GM15510 (cell line): Measurements from ENCODE around the gene KCNIP3.

Experiments
- POLR2A ChIP-seq: IDR thresholded peaks from 3 replicates; pipeline ENCODE4 v1.6.1; 2011; ENCODE audit warnings: borderline replicate concordance; ENCODE audit not compliant: insufficient read length; ENCODE audit errors: extremely low read depth

Gene KCNIP3

GRCh38 chr2:95359031-95359430, 61.9 kb downstream of the KCNIP3 start:
- TF ChIP-seq POLR2A = no peak

DNA sequence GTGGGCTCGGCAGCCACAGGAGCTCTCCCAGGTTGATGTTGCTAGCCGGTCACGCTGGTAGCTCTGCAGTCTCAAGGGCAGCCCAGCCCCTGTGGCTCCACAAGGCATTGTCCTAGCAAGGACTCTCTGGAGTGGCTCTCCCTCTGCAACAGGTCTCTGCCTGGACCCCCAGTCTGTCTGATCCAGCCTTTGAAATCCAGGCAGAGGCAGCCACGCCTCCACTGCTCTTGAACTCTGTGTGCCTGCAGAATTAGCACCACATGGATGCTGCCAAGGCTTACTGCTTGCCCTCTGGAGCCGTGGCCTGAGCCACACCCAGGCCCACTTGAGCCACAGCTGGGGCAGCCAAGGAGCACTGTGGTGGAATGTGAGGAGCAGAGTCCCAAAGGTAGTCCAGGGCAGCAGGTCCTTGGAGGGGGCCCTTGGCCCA, 62.4 kb downstream of the KCNIP3 start:
- no peak for TF ChIP-seq POLR2A

DNA sequence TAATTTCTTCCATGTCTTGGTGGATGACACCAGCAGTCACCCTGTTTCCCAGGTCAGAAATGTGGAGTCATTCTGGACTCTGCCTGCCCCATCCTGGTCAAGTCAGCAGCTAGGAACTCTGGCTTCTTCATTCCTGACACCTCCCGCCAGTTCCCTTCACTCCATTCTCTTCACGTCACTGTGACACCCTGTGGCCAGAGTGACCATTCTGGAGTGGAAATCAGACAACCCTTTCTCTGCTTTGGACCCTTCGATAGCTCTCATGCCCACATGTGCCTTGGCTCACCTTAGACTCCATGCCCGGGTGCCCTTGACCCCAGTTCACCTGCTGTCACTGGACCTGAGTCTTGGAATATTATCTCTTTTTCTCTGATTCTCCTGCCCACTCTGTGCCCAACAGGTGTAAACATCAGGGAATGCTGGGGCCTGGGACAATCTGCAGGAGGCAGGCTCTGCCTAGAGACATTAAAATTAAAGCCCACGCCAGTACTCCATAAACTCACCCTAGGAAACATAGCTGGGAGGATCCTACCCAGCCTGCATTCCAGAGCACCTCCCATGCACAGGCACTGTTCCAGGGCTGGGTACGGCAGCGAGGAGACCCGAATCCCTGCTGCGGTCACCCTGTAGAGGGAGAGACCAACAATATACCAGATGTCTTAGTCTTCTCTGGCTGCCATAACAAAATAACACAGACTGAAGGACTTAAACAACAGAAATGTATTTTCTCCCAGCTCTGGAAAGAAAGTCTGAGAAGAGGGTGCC, 64.3 kb downstream of the KCNIP3 start:
- TF ChIP-seq POLR2A = no peak

- TF ChIP-seq POLR2A = no peak
These were observed 65.3 kb downstream of the KCNIP3 start for GRCh38 chr2:95362486-95362885.

- no peak for TF ChIP-seq POLR2A
These were observed 69.4 kb downstream of the KCNIP3 start for GRCh38 chr2:95366514-95366913.

DNA sequence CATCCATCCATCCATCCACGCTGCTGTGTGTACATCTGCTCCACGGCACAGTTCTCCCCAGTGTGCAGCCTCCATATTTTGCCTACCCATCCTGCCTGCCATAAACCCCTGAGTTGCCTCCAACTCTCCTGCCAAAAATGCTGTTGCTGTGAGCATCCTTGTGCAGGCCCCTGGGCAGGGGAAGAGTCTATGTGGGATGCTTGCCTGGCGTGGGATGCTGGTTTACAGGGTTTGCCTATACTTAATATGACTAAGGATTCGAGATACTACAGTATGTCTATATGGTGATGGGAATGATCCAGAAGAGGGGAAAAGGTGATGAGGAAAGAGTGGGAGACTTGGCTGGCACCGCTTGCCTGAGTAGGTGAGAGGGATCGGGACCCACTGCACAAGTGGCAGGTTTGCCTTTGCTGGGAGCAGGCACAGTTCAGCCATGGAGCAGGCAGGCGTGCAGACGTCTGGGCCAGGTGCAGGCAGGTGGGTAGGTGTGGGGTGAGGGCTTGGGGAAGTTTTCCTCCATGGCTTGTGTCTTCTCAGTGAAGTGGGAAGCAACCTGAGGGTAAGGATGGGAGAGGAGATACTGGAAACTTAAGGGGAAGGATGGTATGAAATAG, 75.2 kb downstream of the KCNIP3 start:
- TF ChIP-seq POLR2A = no peak

DNA sequence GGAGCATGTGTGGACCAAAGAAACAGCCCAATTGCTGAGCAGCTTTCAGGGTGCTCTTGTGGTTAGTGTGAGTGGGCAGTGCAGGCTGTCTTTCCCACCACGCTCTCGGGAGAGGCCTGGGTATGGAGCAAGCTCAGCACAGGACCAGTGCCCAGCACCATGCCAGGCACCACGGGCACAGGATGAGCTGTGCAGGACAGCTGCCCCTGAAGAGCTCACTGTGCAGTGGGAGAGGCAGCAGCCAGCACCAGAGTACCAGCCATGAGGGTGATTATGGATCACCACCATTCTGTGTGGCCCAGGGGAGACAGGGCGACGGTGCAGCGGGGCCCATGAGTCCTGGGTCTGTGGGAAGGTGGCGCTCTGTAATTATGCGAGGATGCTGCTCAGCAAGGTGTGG, 75.7 kb downstream of the KCNIP3 start:
- no peak for TF ChIP-seq POLR2A

DNA sequence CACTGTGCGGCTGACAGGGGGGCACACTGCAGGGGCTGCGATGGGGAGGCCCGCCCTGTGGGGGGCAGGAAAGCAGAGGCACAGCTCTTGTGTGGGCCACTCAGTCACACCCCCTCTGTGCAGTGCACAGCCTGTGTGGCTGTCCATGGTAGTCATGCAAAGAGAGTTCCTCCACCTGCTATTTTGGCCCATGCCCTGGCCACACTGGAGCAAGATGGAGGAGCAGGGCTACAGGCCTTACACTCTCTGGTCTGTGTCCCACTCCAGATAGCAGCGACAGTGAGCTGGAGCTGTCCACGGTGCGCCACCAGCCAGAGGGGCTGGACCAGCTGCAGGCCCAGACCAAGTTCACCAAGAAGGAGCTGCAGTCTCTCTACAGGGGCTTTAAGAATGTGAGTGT, 76.9 kb downstream of the KCNIP3 start:
- no peak for TF ChIP-seq POLR2A

DNA sequence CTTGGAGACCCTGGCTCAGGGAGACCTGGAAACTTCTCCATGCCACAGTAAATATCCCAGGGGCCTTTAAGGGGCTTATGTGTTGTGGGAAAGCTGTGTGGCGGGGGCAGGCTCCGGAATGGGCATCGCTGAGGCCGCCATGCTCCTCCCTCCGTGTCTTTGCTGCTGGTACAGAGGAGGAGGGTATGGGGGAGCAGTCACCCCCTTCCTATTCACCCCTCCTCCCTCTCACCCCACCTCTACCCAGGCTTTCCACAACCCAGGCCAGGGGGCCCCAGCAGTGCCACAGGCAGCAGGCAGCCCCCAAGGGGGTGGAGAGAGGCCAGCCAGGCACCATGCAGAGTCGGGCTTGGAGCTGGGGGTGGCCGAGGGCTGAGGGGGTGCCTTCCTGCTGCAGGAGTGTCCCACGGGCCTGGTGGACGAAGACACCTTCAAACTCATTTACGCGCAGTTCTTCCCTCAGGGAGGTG, 77.3 kb downstream of the KCNIP3 start:
- no peak for TF ChIP-seq POLR2A

GRCh38 chr2:95374921-95375471, 77.8 kb downstream of the KCNIP3 start:
- TF ChIP-seq POLR2A = no peak

- TF ChIP-seq POLR2A = no peak
These were observed 78.5 kb downstream of the KCNIP3 start for GRCh38 chr2:95375532-95376150.

DNA sequence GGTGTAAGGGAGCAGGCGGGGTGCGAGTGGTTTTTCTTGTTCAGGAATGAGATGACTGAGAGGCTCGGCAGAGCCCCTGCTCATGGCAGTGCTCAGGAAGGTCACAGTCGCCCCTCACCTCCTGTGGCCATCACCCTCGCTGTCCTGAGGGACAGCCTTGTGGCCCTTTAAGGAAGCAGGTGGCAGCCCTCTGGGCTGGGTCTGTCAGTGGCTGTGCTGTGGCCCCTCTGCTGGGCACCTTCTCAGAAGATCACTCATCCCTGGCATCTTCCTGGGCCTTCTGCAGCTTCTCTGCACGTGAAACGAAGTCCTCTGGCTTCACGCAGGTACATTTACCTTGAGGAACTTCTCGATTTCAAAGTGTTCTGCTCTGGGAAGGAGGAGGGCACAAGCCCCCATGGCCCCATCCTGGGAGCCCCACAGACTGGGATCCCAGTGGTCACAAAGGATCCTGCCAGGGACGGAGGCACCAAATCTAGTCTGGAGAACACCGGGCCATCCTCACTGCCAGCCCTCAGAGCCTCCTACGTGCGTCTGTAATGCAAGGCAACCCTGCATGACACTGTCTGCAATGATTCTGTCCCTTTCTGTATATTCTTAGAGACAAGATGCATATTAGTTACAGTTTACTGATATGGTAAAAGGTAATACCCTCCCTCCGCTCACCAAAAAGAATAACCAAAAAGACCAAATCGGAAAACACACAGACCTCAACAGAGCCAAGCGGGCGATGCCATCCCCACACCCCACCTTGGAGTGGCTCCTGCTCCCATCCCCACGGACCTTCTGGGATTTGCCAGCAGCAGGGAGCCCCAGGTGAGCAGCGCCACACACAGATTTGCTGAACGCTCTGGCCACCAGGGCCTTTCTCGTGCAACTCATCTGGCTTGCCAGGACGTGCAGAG, 79.4 kb downstream of the KCNIP3 start:
- no peak for TF ChIP-seq POLR2A

GRCh38 chr2:95377216-95378123, 80.3 kb downstream of the KCNIP3 start:
- no peak for TF ChIP-seq POLR2A
